HG02759 (cell line): ENCODE measurements around the gene TPD52L1.
A peak's percentile ranks its signal among the peaks of the same experiment; 100 is the strongest.
"Not testable (repeated sequence)": the region's sequence is repeated elsewhere in the genome, so short reads cannot be mapped to it uniquely, and the experiment has no call there.

Experiments
- ATAC-seq: cut with Tn5 transposase; IDR thresholded peaks from one replicate; pipeline ENCODE4 v1.9.1; 2021; ENCODE audit warnings: mild to moderate bottlenecking, moderate library complexity; ENCODE audit not compliant: unreplicated experiment

The TPD52L1 gene

DNA sequence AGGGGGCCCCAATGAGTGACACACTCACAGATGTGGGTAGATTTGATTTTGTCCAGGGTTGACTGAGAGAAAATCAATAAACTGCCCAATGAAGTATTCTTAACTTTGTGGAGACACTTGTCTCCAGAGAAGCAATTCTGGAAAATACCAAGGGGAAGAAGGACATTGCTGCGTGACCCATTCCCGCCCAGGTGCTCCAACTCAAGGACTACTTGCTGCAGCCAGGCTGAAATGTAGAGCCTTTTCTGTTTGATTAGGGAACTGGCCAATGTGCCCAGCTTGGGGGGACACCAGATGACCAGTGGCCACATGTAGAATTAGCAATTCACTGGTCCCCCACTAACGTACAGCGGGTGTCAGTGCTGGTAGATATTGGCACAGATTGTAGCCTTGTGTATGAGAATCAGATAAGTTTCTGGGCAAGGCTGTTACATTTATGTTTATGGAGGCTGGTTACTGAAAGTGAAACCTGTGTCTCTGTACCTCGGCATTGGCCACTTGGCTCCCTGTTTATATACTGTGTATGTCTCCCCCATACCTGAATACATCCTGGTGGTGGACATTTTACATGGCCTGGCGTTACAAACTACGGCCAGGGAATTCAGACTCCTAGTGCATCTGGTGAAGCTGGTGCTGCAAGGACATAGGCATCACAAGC lies 115.9 kb downstream of the TPD52L1 start:
- ATAC-seq: no peak

DNA sequence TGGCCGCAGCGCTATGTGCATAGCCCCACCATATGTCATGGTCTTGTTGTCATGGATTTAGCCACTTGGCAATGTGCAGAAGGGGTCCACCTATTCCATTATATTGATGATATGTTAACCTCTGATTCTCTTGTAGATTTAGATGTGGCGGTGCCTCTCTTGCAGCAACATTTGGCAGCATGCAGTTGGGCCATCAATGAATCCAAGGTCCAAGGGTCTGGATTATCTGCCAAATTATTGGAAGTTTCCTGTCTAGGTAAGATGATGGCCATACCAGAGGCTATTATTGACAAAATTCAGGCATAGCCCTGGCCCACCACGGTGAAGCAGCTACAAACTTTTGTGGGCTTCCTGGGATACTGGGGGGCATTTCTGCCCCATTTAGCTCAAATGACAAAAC lies 116.8 kb downstream of the TPD52L1 start:
- ATAC-seq: no peak

DNA sequence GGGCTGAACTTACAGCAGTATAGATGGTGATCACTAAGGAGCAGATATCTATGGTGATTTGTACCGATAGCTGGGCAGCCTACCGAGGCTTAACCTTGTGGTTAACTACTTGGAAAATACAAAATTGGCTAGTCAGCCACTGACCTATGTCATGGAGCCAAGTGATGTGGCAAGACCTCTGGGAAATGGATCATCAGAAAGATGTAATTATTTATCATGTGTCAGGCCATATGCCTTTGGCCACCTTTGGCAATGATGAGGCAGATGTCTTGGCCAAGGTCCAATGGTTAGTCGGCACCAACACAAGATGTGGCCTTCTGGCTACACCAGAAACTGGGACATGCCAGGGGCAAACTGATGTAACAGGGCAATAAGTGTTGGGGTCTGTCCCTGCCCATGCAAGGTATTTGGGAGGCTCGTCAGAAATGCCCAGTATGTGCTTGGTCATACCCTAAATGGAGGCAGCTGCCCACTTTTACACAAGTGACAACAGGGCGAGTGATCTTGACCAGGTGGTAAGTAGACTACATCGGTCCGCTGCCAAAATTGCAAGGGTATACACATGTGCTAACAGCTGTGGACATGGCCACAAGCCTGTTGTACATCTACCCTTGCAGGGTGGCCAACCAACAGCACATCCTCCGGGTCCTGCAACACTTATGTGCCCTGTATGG lies 118.0 kb downstream of the TPD52L1 start:
- no peak for ATAC-seq

DNA sequence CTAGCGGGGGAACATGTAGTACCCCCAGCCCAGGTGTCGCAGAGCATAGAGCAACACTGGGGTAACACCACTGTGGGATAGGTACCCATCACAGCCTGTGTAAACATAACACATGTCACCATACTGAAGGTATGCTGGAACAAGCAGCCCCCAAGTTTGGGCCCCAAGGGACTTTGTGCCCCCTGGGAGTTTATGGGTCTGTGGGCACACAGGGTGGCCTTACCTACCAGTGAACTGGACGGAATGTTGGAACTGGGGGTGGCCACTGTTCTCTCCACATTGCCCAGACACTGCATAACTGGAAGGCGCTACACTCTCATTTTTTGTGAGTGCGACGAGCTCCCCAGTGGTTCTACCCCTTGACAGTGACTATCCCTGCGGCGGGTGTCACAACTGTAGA lies 119.7 kb downstream of the TPD52L1 start:
- no peak for ATAC-seq

DNA sequence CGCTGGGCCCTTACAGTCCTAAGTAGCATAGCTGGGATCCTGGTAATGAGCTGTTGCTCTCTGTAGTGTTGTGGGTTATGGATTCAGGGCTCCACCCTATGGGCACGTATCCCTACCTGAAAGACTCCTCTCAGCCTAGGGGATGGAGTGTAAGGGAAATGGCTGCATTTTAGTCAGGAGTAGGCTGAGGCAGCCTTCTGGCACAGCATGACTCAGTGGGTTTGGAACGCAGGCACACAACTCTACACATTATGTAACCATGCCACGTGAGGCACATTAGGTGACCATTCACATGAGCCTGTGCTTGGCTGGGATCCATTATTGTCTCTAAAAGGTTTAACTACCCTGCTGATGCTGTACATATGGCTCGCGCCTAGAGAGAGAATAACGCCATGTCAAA lies 120.4 kb downstream of the TPD52L1 start:
- no peak for ATAC-seq

DNA sequence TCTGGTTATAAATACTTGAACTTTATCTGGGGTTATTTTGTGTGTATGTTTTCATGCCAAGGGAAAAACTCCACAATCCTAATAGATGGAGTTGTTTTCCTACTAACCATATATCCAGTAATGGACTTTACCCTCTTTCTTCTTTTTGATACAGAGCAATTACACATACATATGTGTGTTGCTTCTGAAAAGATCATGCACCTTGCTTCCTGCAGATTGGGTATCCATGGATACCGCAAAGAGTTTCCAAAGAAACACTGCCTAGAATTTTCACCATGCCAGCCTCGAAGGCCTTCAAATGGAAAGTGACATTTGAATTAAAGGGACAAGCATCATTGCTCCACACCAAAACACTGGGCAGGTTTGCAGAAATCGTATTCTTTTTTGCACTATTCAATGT lies 121.4 kb downstream of the TPD52L1 start:
- no peak for ATAC-seq

DNA sequence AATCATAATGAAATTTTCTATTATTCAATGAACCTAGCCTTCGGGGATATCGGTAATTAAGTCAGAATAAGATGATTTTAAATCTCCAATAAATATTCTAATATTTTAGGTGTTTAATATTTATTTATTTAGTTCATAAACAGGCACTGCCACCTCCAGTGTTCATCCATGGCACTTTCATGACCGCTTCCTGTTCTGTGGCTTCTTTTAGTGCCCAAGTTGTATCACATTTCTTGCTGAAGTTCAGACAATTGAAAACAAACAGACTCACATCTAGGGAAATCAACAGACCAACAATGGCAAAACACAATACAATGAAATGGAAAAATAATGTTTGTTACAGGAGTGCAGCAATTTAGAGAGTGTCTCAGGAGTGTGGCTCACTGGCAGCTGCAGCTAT lies 122.2 kb downstream of the TPD52L1 start:
- ATAC-seq: no peak

DNA sequence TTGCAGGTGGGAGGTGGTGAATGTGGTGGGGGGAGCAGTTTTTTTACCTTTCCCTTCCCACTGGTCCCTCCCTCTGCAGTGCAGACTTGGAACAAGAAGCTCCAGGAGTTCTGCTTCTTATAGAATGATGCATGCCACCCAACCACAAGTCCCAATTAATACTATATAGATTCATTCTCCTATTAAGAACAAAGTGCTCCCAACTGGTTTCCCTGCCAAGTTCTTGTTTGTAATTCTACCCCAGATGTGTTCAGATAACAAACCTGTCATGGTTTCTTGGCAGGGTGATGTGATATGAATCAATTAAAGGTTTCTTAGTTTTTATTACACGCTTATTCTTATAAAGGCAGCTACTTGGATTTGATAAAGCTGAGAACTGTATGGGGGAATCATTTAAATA lies 124.3 kb downstream of the TPD52L1 start:
- no peak for ATAC-seq

DNA sequence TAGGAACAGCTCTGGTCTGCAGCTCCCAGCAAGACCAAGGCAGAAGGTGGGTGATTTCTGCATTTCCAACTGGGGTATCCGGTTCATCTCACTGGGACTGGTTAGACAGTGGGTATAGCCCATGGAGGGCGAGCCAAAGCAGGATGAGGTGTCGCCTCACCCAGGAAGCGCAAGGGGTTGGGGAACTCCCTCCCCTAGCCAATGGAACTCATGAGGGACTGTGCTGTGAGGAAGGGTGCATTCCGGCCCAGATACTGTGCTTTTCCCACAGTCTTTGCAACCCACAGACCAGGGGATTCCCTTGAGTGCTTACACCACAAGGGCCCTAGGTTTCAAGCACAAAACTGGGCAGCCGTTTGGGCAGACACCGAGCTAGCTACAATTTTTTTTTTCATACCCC lies 126.4 kb downstream of the TPD52L1 start:
- no peak for ATAC-seq

DNA sequence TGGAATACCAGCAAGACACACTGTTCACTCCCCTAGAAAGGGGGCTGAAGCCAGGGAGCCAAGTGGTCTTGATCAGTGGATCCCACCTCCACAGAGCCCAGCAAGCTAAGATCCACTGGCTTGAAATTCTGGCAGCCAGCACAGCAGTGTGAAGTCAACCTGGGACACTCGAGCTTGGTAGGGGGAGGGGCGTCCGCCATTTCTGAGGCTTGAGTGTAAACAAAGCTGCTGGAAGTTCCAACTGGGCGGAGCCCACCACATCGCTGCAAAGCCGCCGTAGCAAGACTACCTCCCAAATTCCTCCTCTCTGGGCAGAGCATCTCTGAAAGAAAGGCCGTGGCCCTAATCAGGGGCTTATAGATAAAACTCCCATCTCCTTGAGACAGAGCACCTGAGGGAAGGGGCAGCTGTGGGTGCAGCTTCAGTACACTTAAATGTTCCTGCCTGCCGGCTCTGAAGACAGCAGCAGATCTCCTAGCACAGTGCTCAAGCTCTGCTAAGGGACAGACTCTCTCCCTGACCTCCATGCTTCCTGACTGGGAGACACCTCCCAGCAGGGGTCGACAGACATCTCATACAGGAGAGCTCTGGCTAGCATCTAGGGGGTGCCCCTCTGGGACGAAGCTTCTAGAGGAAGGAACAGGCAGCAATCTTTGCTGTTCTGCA lies 126.9 kb downstream of the TPD52L1 start:
- ATAC-seq: not testable (repeated sequence)

DNA sequence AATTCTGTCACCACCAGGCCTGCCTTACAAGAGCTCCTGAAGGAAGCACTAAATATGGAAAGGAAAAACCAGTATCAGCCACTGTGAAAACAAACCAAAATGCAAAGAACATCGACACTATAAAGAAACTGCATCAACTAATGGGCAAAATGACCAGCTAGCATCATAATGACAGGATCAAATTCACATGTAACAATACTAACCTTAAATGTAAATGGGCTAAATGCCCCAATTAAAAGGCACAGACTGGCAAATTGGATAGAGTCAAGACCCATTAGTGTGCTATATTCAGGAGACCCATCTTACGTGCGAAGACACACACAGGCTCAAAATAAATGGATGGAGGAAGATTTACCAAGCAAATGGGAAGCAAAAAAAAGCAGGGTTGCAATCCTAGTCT lies 128.9 kb downstream of the TPD52L1 start:
- not testable (repeated sequence) for ATAC-seq

DNA sequence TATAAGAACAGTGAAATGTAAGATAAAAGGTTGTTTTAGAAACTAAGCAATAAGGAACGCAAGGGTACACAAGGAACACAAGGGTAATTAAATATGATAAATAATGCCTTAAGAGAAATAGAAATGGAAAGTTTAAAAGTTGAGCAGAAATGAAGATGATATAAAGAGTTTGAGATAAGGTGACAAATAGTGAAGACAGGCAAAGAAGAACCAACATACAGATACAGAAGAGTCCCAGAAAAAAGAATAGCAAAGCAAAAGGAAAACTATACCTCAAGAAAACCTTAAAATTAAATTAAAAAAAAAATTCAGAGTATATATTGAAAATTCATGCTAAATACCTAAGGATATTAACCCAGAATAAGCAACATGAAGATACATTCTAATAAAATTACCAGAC lies 131.8 kb downstream of the TPD52L1 start:
- no peak for ATAC-seq

DNA sequence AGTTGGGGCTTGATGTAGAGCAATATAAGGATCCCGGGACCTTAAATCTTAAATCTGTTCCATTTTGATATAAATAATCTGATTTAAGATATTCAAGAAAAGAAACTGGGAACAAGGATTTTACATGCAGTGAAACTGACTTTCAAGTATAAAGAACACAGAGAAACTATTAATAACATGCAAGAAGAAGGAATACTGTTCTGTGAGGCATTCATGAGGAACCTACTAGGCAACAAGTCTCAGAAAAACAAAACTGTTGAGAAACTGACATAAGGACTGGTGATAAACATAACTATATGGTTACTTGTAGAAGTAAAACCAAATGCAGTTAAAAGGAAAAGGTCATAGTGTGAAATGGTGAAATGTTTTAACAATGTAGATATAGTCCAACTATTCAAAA lies 132.4 kb downstream of the TPD52L1 start:
- ATAC-seq: no peak

DNA sequence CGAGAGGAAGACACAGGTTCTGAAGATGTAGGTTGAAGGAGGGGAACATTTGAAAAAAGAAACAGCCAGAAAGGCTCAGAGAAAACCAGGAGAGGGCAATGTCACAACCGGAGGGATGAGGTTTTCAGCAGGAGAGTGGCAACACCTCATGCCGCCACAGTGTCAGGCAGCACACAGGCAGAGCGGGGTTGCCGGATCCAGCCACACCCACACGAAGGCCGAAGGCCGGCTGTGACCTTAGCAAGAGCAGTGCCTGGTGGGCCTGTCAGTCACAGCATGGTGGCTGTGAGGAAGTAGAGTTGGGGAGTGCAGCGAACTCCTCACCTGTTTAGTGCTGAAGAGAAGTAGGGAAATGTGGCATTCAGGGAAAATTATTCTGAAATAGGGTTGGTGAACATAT lies 134.1 kb downstream of the TPD52L1 start:
- ATAC-seq: no peak

DNA sequence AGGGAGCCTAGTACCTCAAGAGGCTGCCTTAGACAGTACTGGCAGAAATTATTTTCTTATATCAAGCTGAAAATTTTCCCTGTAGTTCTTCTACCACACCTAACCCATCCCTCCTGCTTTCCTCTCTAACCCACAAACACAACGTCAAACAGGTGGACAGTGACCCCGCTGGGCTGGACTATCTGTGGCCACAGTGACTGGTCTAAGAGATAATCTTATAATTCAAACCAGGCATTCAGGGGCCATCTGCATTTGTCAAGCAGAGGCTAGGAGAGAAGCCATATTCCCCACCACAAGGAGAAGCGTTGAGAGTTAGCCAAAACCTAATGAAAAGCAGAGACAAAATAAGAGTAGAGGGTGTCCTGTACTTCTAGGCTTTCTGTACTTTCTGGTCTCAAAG lies 140.0 kb downstream of the TPD52L1 start:
- ATAC-seq: no peak

DNA sequence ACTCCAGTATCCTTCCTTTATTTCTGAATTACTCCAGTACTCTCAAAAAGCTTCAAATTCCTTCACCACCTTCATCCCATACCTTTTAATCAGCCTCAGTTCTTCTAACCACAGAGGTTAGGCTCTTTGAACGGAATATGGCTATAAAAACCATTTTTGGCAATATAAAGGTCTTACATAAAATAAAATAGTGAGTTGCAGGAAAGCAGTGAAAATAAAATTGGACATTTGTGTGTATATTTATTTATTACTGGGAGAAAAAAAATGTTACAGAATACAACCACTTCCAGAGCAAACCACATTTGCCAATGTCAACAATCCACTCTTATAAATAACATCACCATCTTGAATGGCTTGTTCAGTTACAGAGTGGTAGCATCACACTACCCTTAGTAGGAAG lies 140.5 kb downstream of the TPD52L1 start:
- no peak for ATAC-seq

DNA sequence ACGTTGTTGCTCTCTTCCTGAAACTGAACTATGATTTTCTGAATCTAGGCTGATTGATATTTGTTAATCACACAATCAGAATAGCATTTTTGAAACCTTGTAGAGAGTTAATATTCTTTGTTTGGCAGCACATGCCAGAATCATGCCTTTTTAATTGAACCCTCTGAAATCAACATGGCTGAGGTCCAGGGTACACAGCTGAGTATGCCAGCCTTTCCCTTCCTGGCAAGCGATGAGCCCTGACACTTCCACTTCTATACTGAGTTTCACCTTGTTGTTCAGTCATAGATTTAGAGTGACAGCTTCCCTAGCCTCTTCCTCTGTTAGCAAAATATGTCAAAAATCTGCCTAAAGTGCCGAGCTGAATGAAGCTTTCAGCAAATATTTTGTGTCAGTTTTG lies 141.4 kb downstream of the TPD52L1 start:
- no peak for ATAC-seq

DNA sequence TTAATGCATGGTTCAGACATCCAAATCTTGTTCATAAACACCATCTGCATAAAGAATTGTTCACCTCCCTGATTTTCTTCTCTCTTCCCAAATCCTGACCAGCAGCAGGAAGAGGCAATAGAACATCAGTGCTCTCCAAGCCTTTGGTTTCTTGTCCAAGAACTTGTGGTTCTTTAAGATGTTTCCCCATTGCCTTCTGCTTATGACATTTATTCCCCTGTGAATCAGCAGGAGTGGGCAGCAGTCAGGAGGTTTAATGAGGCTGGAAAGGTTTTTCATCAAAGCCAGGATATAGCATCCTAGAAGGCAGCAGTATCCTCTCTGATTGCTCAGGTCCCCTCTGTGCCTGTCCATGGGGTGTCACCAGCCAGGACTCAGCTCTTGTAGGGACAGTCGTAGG lies 142.9 kb downstream of the TPD52L1 start:
- no peak for ATAC-seq

DNA sequence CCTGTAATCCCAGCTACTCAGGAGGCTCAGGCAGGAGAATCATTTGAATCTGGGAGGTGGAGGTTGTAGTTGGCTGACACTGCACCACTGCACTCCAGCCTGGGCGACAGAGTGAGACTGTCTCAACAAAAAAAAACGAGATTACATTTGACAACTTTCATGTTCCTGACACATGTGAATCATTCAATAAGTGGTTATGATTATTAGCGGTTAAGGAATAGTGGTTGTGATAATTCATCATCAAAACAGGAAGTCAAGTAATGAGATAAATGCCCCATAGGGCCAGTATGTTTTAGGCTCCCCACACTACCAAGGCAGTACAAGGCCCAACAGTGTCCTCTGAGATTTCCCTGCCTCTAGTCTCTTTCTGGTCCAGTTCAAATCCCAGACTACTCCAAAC lies 145.7 kb downstream of the TPD52L1 start:
- no peak for ATAC-seq

DNA sequence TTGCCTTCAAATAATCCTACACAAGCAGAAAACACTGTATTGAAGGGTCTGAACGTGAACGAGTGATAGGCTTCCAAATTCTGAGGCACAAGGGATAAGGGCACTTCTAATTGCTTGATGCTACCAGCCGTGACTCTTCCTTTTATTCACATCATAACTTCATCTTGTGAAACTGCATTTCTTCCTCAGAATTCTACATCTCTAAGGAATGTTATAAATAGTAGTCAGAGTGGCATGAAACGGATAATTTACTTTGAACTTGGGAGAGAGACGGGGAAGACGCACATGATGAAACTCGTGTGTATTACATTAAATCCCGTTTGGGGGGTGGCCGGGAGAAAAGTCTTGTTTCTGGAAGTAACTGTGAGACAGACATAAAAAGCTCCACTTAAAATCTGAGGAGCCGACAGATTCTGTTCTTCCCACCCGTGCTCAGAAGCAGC lies 147.4 kb downstream of the TPD52L1 start:
- no peak for ATAC-seq

DNA sequence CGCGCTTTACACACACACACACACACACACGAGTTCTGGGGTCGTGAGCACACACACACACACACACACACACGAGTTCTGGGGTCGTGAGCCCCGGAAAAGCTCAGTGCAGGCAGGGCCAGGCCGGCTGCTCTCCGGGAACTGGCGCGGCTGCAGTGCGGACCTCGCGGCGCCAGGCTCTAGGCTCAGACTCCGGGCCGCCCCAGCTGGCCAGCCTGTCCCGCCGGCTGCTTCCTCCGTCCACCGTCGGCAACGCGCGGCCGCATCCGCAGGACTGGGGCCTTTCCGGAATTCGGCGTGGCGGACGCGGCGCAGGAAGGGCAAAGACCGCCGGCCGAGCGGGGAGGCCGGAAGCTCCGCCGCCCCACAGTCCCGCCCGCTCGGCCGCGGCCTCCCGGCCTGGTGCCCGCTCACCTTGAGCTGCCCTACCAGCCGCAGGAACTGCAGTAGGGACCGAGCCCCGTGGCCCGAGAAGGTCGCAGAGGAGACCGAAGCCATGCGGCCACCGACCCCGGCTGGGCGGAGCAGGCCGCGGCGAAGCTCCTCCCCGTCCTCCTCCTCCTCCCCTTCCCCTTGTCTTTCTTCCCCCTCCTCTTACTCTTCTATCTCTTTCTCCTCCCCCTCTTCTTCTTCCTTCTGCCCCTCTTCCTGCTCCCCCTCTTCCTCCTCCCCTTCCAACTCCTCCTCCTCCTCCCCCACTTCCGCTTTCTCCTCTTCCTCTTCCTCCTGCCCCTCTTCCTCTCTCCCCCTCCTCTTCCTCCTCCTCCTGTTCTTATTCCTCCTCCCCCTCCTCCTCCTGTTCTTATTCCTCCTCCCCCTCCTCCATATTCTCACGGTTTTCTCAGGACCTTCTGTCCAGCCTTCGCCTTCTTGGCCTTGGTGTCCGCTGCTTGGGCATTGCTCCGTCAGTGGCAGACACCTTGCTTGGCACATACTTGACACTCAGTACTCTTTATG lies 148.1 kb downstream of the TPD52L1 start, which contains the start of gene HDDC2:
Gene HDDC2 (minus strand): TSS at position 533 of the 957 bp plus-strand sequence. CDS start 35 bp downstream, at position 498.
- ATAC-seq: peak; percentile 91
